HepG2 (cell line): ENCODE results near the gene HP1BP3. TPM values are rescaled to one million over a fixed set of nuclear protein-coding genes. Genes with fewer than 3 reads are reported as not detected.
A peak's percentile ranks its signal among the peaks of the same experiment; 100 is the strongest.

Experiments
- E2F2 ChIP-seq: sonication (generic); formaldehyde crosslinking; IDR thresholded peaks from 2 replicates; pipeline ENCODE4 v1.4.0; 2020; ENCODE audit warnings: missing genetic modification reagents, borderline replicate concordance
- FOXA1 ChIP-seq, 2 experiments: fragments of 450-650 bp in 1 of 2; sonication (generic) in 1 of 2; formaldehyde crosslinking in 1 of 2; IDR thresholded peaks; 2 replicates each; pipeline versions ENCODE4 v1.4.0 to v1.6.1; 2016 to 2020; ENCODE audit warnings: missing genetic modification reagents in 1 of 2
- HNF4A ChIP-seq: sonication (generic); formaldehyde crosslinking; IDR thresholded peaks from 2 replicates; pipeline ENCODE4 v1.4.0; 2020; ENCODE audit warnings: missing genetic modification reagents
- HNRNPLL ChIP-seq: fragments of 200-400 bp; formaldehyde crosslinking; IDR thresholded peaks from 2 replicates; pipeline ENCODE4 v1.6.1; 2017; ENCODE audit warnings: mild to moderate bottlenecking, low read depth, low read length; ENCODE audit not compliant: poor library complexity, severe bottlenecking
- JUNB ChIP-seq: sonication (generic); formaldehyde crosslinking; IDR thresholded peaks from 2 replicates; pipeline ENCODE4 v1.8.0; 2022; ENCODE audit warnings: missing genetic modification reagents, mild to moderate bottlenecking, borderline replicate concordance
- MTF1 ChIP-seq: sonication (generic); formaldehyde crosslinking; IDR thresholded peaks from 2 replicates; pipeline ENCODE4 v1.5.0; 2020; ENCODE audit warnings: missing genetic modification reagents
- MYNN ChIP-seq: sonication (generic); formaldehyde crosslinking; IDR thresholded peaks from 2 replicates; pipeline ENCODE4 v1.4.0; 2020; ENCODE audit warnings: mild to moderate bottlenecking, low read depth, missing genetic modification reagents
- NRL ChIP-seq: sonication (generic); formaldehyde crosslinking; IDR thresholded peaks from 2 replicates; pipeline ENCODE4 v1.5.0; 2020; ENCODE audit warnings: missing genetic modification reagents, mild to moderate bottlenecking, moderate library complexity, borderline replicate concordance
- PHB2 ChIP-seq: fragments of 450-650 bp; IDR thresholded peaks from 2 replicates; pipeline ENCODE4 v1.6.1; 2018; ENCODE audit not compliant: partially characterized antibody
- RFX1 ChIP-seq: fragments of 450-650 bp; IDR thresholded peaks from 2 replicates; pipeline ENCODE4 v1.6.1; 2017
- RORA ChIP-seq: sonication (generic); formaldehyde crosslinking; IDR thresholded peaks from 2 replicates; pipeline ENCODE4 v1.5.0; 2020; ENCODE audit warnings: mild to moderate bottlenecking, missing genetic modification reagents, moderate library complexity
- SIN3B ChIP-seq: fragments of 150-350 bp; IDR thresholded peaks from 2 replicates; pipeline ENCODE4 v1.6.1; 2014; ENCODE audit warnings: low read length
- TFDP2 ChIP-seq: sonication (generic); formaldehyde crosslinking; IDR thresholded peaks from 2 replicates; pipeline ENCODE4 v1.4.0; 2020; ENCODE audit warnings: missing genetic modification reagents
- ZMAT5 ChIP-seq: sonication (generic); formaldehyde crosslinking; IDR thresholded peaks from 2 replicates; pipeline ENCODE4 v1.5.0; 2020; ENCODE audit warnings: mild to moderate bottlenecking, low read depth, missing genetic modification reagents, borderline replicate concordance
- ZNF101 ChIP-seq: sonication (generic); formaldehyde crosslinking; IDR thresholded peaks from 2 replicates; pipeline ENCODE4 v1.4.0; 2020; ENCODE audit warnings: mild to moderate bottlenecking, low read depth, missing genetic modification reagents, borderline replicate concordance
- ZNF367 ChIP-seq: sonication (generic); formaldehyde crosslinking; IDR thresholded peaks from 2 replicates; pipeline ENCODE4 v1.4.0; 2020; ENCODE audit warnings: missing genetic modification reagents, borderline replicate concordance
- ZNF614 ChIP-seq: IDR thresholded peaks from 2 replicates; pipeline ENCODE4 v1.6.1; 2018; ENCODE audit warnings: missing biosample characterization, missing genetic modification reagents, inconsistent platforms, borderline replicate concordance
- ZNF674 ChIP-seq: sonication (generic); formaldehyde crosslinking; IDR thresholded peaks from 2 replicates; pipeline ENCODE4 v1.5.0; 2020; ENCODE audit warnings: low read depth, mild to moderate bottlenecking, missing genetic modification reagents
- ZNF687 ChIP-seq: sonication (generic); formaldehyde crosslinking; IDR thresholded peaks from 2 replicates; pipeline ENCODE4 v1.5.1; 2020; ENCODE audit warnings: mild to moderate bottlenecking, missing genetic modification reagents, moderate library complexity
- ZNF749 ChIP-seq: sonication (generic); formaldehyde crosslinking; IDR thresholded peaks from 2 replicates; pipeline ENCODE4 v1.8.0; 2022; ENCODE audit warnings: mild to moderate bottlenecking, missing genetic modification reagents, moderate library complexity, borderline replicate concordance
- ZNF816 ChIP-seq: sonication (generic); formaldehyde crosslinking; IDR thresholded peaks from 2 replicates; pipeline ENCODE4 v1.8.0; 2022; ENCODE audit warnings: missing genetic modification reagents, mild to moderate bottlenecking, borderline replicate concordance
- polyA plus RNA-seq, 8 experiments: library from polyadenylated mRNA; depleted of rRNA in 3 of 8; stranded (reverse) in 7 of 8; unstranded in 1 of 8; fragments of >200 nt; fragmentation: Illumina TruSeq in 4 of 8; extraction: Trizol in 4 of 8; gene quantifications; 2 replicates each; pipeline versions ENCODE4 v1.2.1 to v1.2.3, GENCODE V29; 2011 to 2016; ENCODE audit warnings: low read depth in 4 of 8, missing spikeins in 1 of 8, mixed read lengths in 1 of 8; ENCODE audit not compliant: insufficient read depth in 1 of 8
- total RNA-seq, 5 experiments: library from RNA; depleted of rRNA; stranded (reverse); fragments of >200 nt; fragmentation: Illumina TruSeq; extraction: Trizol; gene quantifications; 2 replicates each; pipeline ENCODE4 v1.2.3, GENCODE V29; 2016; ENCODE audit warnings: low read depth in 1 of 5

HP1BP3 gene
- total and polyA plus RNA-seq, 2 of the 13 experiments (the other 11 are each of a cell fraction or from before 2014, with no cell fraction given): 98.5 to 137 TPM

- no peak for TF ChIP-seq ZNF749 (CRISPR knock-in tag)
- TF ChIP-seq SIN3B: no peak
- no peak for TF ChIP-seq ZNF101 (CRISPR knock-in tag)
- TF ChIP-seq E2F2 (CRISPR knock-in tag): peak; percentile 66; the same call in 1 of the 2 replicates
- TF ChIP-seq ZNF614 (CRISPR knock-in tag): peak; percentile 9; the same call in 1 of the 2 replicates
- peak; percentile 85 for TF ChIP-seq ZNF687 (CRISPR knock-in tag)
- TF ChIP-seq HNF4A (CRISPR knock-in tag): peak; percentile 71
- peak; percentile 51 for TF ChIP-seq TFDP2 (CRISPR knock-in tag)
- no peak for TF ChIP-seq ZMAT5
- TF ChIP-seq RORA: no peak
- TF ChIP-seq PHB2: no peak
- TF ChIP-seq NRL: peak; percentile 88
- no peak for TF ChIP-seq JUNB (CRISPR knock-in tag)
- no peak for TF ChIP-seq MYNN (CRISPR knock-in tag)
- peak; percentile 75 for TF ChIP-seq HNRNPLL
- no peak for TF ChIP-seq RFX1
- 0 out of 2 replicates have a peak, but pooled peaks have one; percentile 22 for TF ChIP-seq MTF1 (CRISPR knock-in tag)
- TF ChIP-seq ZNF367 (CRISPR knock-in tag): no peak
- no peak for TF ChIP-seq ZNF674 (CRISPR knock-in tag)
- no peak for TF ChIP-seq ZNF816 (CRISPR knock-in tag)
- no peak for TF ChIP-seq FOXA1 (IDR thresholded peaks at IDR 0.05)
- no peak for TF ChIP-seq FOXA1 (CRISPR knock-in tag; IDR thresholded peaks at IDR 0.05)
Observed at GRCh38 chr1:20732588-20733359, 54.3 kb downstream of the HP1BP3 start, which contains the start of gene SH2D5 (continued).
